ENCODE results near the gene SNRPD1.
"Not testable (repeated sequence)": the region's sequence is repeated elsewhere in the genome, so short reads cannot be mapped to it uniquely, and the experiment has no call there.

Gene SNRPD1

GRCh38 chr18:21600526-21601410 lies 11.3 kb upstream of the SNRPD1 start, which contains the start of gene ESCO1:
Gene ESCO1 (minus strand): TSS chr18:21600704. CDS start chr18:21574843, 25,861 bp downstream.
- H3K4me3 ChIP-seq (ENCODE audit: insufficient read depth, low read depth, low read length, poor library complexity, severe bottlenecking): peak within 1 kb of the TSS; percentile 94
- H3K27me3 ChIP-seq (replicated peaks; ENCODE audit: control insufficient read depth, insufficient read depth, low read length, poor library complexity, severe bottlenecking): no peaks in the 10 kb centered on the region
- H3K27ac ChIP-seq (ENCODE audit: insufficient read depth, low read length, poor library complexity, severe bottlenecking): peak within 1 kb of the TSS; percentile 97
- H3K36me3 ChIP-seq (ENCODE audit: control insufficient read depth, insufficient read depth, low read length): no peaks in the 10 kb centered on the region
- peaks cover 9% of the 10 kb centered on the region for H3K4me1 ChIP-seq (ENCODE audit: control insufficient read depth, insufficient read depth, low read length, poor library complexity, severe bottlenecking)
- peak; percentile 92 to 93 (median 92) for DNase-seq
- no peaks in the 10 kb centered on the region for H3K9me3 ChIP-seq (ENCODE audit: control insufficient read depth, low read length)

GRCh38 chr18:21602299-21602587 lies 9.9 kb upstream of the SNRPD1 start:
- Histone ChIP-seq H3K27ac (ENCODE audit: insufficient read depth, low read length, poor library complexity, severe bottlenecking) (no peak overlapping the region), H3K4me1 (ENCODE audit: control insufficient read depth, insufficient read depth, low read length, poor library complexity, severe bottlenecking) (peaks cover 9% of the 10 kb centered on the region), H3K9me3 (ENCODE audit: control insufficient read depth, low read length) (no peaks in the 10 kb centered on the region), H3K27me3 (replicated peaks; ENCODE audit: control insufficient read depth, insufficient read depth, low read length, poor library complexity, severe bottlenecking) (no peaks in the 10 kb centered on the region), H3K4me3 (ENCODE audit: insufficient read depth, low read depth, low read length, poor library complexity, severe bottlenecking) (no peak overlapping the region), H3K36me3 (ENCODE audit: control insufficient read depth, insufficient read depth, low read length) (no peaks in the 10 kb centered on the region)
- DNase-seq: no peak

GRCh38 chr18:21604671-21605070 lies 7.4 kb upstream of the SNRPD1 start:
- Histone ChIP-seq H3K27ac (ENCODE audit: insufficient read depth, low read length, poor library complexity, severe bottlenecking) (no peak overlapping the region), H3K4me1 (ENCODE audit: control insufficient read depth, insufficient read depth, low read length, poor library complexity, severe bottlenecking) (peaks cover under 1% of the 10 kb centered on the region), H3K9me3 (ENCODE audit: control insufficient read depth, low read length) (no peaks in the 10 kb centered on the region), H3K4me3 (ENCODE audit: insufficient read depth, low read depth, low read length, poor library complexity, severe bottlenecking) (no peak overlapping the region), H3K36me3 (ENCODE audit: control insufficient read depth, insufficient read depth, low read length) (no peaks in the 10 kb centered on the region), H3K27me3 (replicated peaks; ENCODE audit: control insufficient read depth, insufficient read depth, low read length, poor library complexity, severe bottlenecking) (no peaks in the 10 kb centered on the region)
- no peak for DNase-seq

- DNase-seq: no peak
- Histone ChIP-seq H3K4me3 (ENCODE audit: insufficient read depth, low read depth, low read length, poor library complexity, severe bottlenecking) (no peak overlapping the region), H3K4me1 (ENCODE audit: control insufficient read depth, insufficient read depth, low read length, poor library complexity, severe bottlenecking) (no peaks in the 10 kb centered on the region), H3K27ac (ENCODE audit: insufficient read depth, low read length, poor library complexity, severe bottlenecking) (peak overlapping the region; percentile 23), H3K27me3 (replicated peaks; ENCODE audit: control insufficient read depth, insufficient read depth, low read length, poor library complexity, severe bottlenecking) (no peaks in the 10 kb centered on the region), H3K36me3 (ENCODE audit: control insufficient read depth, insufficient read depth, low read length) (no peaks in the 10 kb centered on the region), H3K9me3 (ENCODE audit: control insufficient read depth, low read length) (no peaks in the 10 kb centered on the region)
Observed at GRCh38 chr18:21605213-21605612, 6.9 kb upstream of the SNRPD1 start.

- H3K27me3 ChIP-seq (replicated peaks; ENCODE audit: control insufficient read depth, insufficient read depth, low read length, poor library complexity, severe bottlenecking); DNase-seq; H3K4me1 ChIP-seq (ENCODE audit: control insufficient read depth, insufficient read depth, low read length, poor library complexity, severe bottlenecking); H3K9me3 ChIP-seq (ENCODE audit: control insufficient read depth, low read length); H3K36me3 ChIP-seq (ENCODE audit: control insufficient read depth, insufficient read depth, low read length): not testable (repeated sequence)
- H3K4me3 ChIP-seq (ENCODE audit: insufficient read depth, low read depth, low read length, poor library complexity, severe bottlenecking): peak overlapping the region; percentile 83
- H3K27ac ChIP-seq (ENCODE audit: insufficient read depth, low read length, poor library complexity, severe bottlenecking): peak overlapping the region; percentile 93
Observed at GRCh38 chr18:21611401-21612124, 551 bp upstream of the SNRPD1 start.

GRCh38 chr18:21621640-21622039 lies 9.5 kb downstream of the SNRPD1 start:
- not testable (repeated sequence) for H3K9me3 ChIP-seq (ENCODE audit: control insufficient read depth, low read length); H3K27me3 ChIP-seq (replicated peaks; ENCODE audit: control insufficient read depth, insufficient read depth, low read length, poor library complexity, severe bottlenecking); DNase-seq; H3K27ac ChIP-seq (ENCODE audit: insufficient read depth, low read length, poor library complexity, severe bottlenecking); H3K4me1 ChIP-seq (ENCODE audit: control insufficient read depth, insufficient read depth, low read length, poor library complexity, severe bottlenecking); H3K4me3 ChIP-seq (ENCODE audit: insufficient read depth, low read depth, low read length, poor library complexity, severe bottlenecking)
- peaks cover 28% of the 10 kb centered on the region for H3K36me3 ChIP-seq (ENCODE audit: control insufficient read depth, insufficient read depth, low read length)

- Histone ChIP-seq H3K36me3 (ENCODE audit: control insufficient read depth, insufficient read depth, low read length) (peaks cover 36% of the 10 kb centered on the region), H3K4me3 (ENCODE audit: insufficient read depth, low read depth, low read length, poor library complexity, severe bottlenecking) (no peak overlapping the region), H3K4me1 (ENCODE audit: control insufficient read depth, insufficient read depth, low read length, poor library complexity, severe bottlenecking) (peaks cover 12% of the 10 kb centered on the region), H3K27ac (ENCODE audit: insufficient read depth, low read length, poor library complexity, severe bottlenecking) (no peak overlapping the region), H3K9me3 (ENCODE audit: control insufficient read depth, low read length) (no peaks in the 10 kb centered on the region), H3K27me3 (replicated peaks; ENCODE audit: control insufficient read depth, insufficient read depth, low read length, poor library complexity, severe bottlenecking) (no peaks in the 10 kb centered on the region)
- no peak for DNase-seq
Observed at GRCh38 chr18:21629089-21629832, 17.1 kb downstream of the SNRPD1 start.

GRCh38 chr18:21632393-21632792 lies 20.3 kb downstream of the SNRPD1 start:
- Histone ChIP-seq H3K4me3 (ENCODE audit: insufficient read depth, low read depth, low read length, poor library complexity, severe bottlenecking) (no peak overlapping the region), H3K36me3 (ENCODE audit: control insufficient read depth, insufficient read depth, low read length) (peaks cover 23% of the 10 kb centered on the region), H3K27me3 (replicated peaks; ENCODE audit: control insufficient read depth, insufficient read depth, low read length, poor library complexity, severe bottlenecking) (no peaks in the 10 kb centered on the region), H3K9me3 (ENCODE audit: control insufficient read depth, low read length) (no peaks in the 10 kb centered on the region), H3K27ac (ENCODE audit: insufficient read depth, low read length, poor library complexity, severe bottlenecking) (no peak overlapping the region), H3K4me1 (ENCODE audit: control insufficient read depth, insufficient read depth, low read length, poor library complexity, severe bottlenecking) (peaks cover 12% of the 10 kb centered on the region)
- no peak for DNase-seq

GRCh38 chr18:21634588-21635199 lies 22.6 kb downstream of the SNRPD1 start:
- no peak overlapping the region for H3K4me3 ChIP-seq (ENCODE audit: insufficient read depth, low read depth, low read length, poor library complexity, severe bottlenecking)
- no peak for DNase-seq
- no peaks in the 10 kb centered on the region for H3K27me3 ChIP-seq (replicated peaks; ENCODE audit: control insufficient read depth, insufficient read depth, low read length, poor library complexity, severe bottlenecking)
- no peaks in the 10 kb centered on the region for H3K9me3 ChIP-seq (ENCODE audit: control insufficient read depth, low read length)
- peaks cover 12% of the 10 kb centered on the region for H3K36me3 ChIP-seq (ENCODE audit: control insufficient read depth, insufficient read depth, low read length)
- no peak overlapping the region for H3K27ac ChIP-seq (ENCODE audit: insufficient read depth, low read length, poor library complexity, severe bottlenecking)
- H3K4me1 ChIP-seq (ENCODE audit: control insufficient read depth, insufficient read depth, low read length, poor library complexity, severe bottlenecking): peaks cover 1% of the 10 kb centered on the region

Measured in effector memory CD4-positive, alpha-beta T cell (primary cell).